Measurements from ENCODE around the gene HIVEP3.

GRCh38 chr1:41481109-41481775 is 437.5 kb downstream of the HIVEP3 start:
- TF ChIP-seq SUZ12 (IDR thresholded peaks at IDR 0.05; ENCODE audit: extremely low read depth, insufficient read depth, insufficient read length) (no peak), ZNF274 (IDR thresholded peaks at IDR 0.05; ENCODE audit: low read depth, low read length) (no peak), YY1 (IDR thresholded peaks at IDR 0.05; ENCODE audit: insufficient read depth, insufficient read length) (no peak)
